Adipocyte (in vitro differentiated cells): ENCODE data around the gene CHN2.
A peak's percentile ranks its signal among the peaks of the same experiment; 100 is the strongest.

ENCODE experiments used
- DNase-seq: peaks from one replicate; pipeline ENCODE4 v3.0.0-alpha.2; 2015; ENCODE audit warnings: low read depth
- H3K27me3 ChIP-seq: replicated peaks from 2 replicates; pipeline ENCODE4 v1.7.0; 2013; ENCODE audit warnings: mild to moderate bottlenecking, low read length, moderate library complexity; ENCODE audit not compliant: control insufficient read depth, insufficient read depth
- H3K36me3 ChIP-seq: 2 replicates; pipeline ENCODE4 v1.7.0; 2013; ENCODE audit warnings: low read length, mild to moderate bottlenecking, moderate library complexity; ENCODE audit not compliant: control insufficient read depth, insufficient read depth, severe bottlenecking
- H3K4me1 ChIP-seq: 2 replicates; pipeline ENCODE4 v1.7.0; 2013; ENCODE audit warnings: mild to moderate bottlenecking, low read length, moderate library complexity; ENCODE audit not compliant: control insufficient read depth, insufficient read depth
- H3K4me3 ChIP-seq: 2 replicates; pipeline ENCODE4 v1.7.0; 2013; ENCODE audit warnings: mild to moderate bottlenecking, low read length, moderate library complexity
- H3K9ac ChIP-seq: 2 replicates; pipeline ENCODE4 v1.7.0; 2013; ENCODE audit warnings: mild to moderate bottlenecking, low read length, moderate library complexity
- H3K9me3 ChIP-seq: 2 replicates; pipeline ENCODE4 v1.7.0; 2013; ENCODE audit warnings: mild to moderate bottlenecking, low read length, moderate library complexity; ENCODE audit not compliant: control insufficient read depth

The CHN2 gene

DNA sequence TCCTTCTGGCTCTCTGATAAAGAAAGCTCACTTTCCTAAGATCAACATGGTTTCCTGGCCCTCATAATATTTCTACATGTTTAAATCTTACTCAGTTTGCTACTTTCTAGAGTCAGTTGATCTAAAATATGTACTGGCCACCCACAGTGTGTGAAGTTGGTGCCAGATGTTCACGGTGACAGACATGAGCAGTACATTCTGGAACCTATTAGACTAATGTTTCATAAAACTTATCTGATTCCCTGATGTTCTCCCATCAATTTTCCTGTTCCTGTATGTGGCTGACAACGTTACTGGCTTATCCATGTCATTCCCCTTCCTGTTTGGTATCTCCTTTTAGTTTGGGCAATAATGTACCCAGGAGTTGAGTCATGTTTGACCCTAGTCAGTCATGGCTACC lies 34.5 kb upstream of the CHN2 start:
- Histone ChIP-seq H3K9me3 (no peaks in the 10 kb centered on the region), H3K4me3 (no peak overlapping the region), H3K27me3 (no peaks in the 10 kb centered on the region), H3K4me1 (no peaks in the 10 kb centered on the region), H3K36me3 (no peaks in the 10 kb centered on the region), H3K9ac (no peak overlapping the region)
- no peak for DNase-seq

DNA sequence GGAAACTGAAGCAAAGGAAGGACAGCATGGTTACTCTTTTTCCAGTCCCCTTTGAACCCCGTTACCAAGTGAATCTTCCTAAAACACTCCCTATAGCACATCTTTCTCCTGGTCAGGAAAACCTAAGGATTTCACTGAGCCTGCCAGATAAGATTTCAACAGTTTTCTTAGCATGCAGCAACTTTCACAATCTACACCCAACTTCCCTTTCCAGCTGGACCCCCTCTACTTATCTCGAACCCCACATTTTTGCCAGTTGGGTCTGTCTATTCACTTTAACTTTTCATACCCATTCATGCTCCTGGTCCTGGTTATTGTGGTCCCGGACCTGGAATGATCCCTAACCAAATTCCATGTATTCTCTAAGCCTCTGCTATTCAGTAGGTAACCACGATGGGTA lies 33.3 kb upstream of the CHN2 start:
- Histone ChIP-seq H3K9ac (no peak overlapping the region), H3K9me3 (peaks cover 9% of the 10 kb centered on the region), H3K4me3 (no peak overlapping the region), H3K27me3 (no peaks in the 10 kb centered on the region), H3K36me3 (no peaks in the 10 kb centered on the region), H3K4me1 (no peaks in the 10 kb centered on the region)
- no peak for DNase-seq

DNA sequence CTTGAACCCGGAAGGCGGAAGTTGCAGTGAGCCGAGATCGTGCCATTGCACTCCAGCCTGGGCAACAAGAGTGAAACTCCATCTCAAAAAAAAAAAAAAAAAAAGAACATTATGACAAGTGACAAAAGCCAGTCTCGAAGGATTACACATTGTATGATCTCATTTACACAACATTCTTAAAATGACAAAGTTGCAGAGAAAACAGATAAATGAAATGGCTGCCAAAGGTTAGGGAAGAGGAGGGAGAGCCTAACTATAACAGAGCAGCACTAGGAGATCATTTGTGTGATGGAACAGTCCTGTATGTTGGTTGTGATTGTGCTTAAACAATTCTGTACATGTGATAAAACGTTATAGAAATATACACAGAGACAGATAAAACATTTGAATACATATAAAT lies 32.0 kb upstream of the CHN2 start:
- H3K4me1 ChIP-seq, result no peaks in the 10 kb centered on the region
- DNase-seq, result no peak
- H3K9ac ChIP-seq, result no peak overlapping the region
- H3K9me3 ChIP-seq, result peaks cover 9% of the 10 kb centered on the region
- H3K27me3 ChIP-seq, result no peaks in the 10 kb centered on the region
- H3K36me3 ChIP-seq, result no peaks in the 10 kb centered on the region
- H3K4me3 ChIP-seq, result no peak overlapping the region

DNA sequence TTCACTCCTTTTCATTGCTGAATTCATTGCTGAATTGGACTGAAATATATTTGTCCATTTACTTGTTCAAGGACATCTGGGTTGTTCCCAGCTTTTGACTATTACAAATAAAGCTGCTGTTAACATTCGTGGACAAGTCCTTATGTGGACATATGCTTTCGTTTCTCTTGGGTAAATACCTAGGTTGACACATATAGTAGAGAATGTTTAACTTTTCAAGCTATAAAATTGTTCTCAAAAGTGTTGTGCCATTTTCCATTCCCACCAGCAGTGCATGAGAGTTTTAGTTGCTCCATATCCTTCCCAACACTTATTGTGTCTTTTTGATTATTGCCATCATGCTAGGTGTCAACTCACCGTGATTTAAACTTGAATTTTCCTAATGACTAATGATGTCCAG lies 30.7 kb upstream of the CHN2 start:
- Histone ChIP-seq H3K9me3 (peaks cover 9% of the 10 kb centered on the region), H3K36me3 (no peaks in the 10 kb centered on the region), H3K9ac (no peak overlapping the region), H3K27me3 (no peaks in the 10 kb centered on the region), H3K4me1 (no peaks in the 10 kb centered on the region), H3K4me3 (no peak overlapping the region)
- DNase-seq, result no peak

DNA sequence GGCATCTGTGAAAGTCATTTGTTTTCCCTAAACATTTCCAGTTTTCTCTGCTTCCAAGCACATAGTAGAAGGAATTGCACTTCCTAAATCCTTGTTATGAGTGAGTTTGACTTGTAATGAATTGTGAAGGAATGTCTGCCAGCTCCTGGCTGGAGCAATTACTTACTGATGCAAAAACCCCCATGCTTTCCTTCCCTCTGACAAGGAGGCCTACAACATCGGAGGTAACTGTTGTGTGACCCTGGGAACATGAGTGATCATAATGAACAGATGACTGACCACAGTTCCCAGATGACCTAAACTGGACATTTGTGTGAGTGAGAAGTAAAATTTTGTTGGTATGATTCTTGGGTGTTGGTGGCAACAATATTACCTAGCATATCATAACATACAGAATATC lies 26.9 kb upstream of the CHN2 start:
- H3K27me3 ChIP-seq, result no peaks in the 10 kb centered on the region
- H3K9ac ChIP-seq, result no peak overlapping the region
- no peak overlapping the region for H3K4me3 ChIP-seq
- H3K9me3 ChIP-seq, result peaks cover 9% of the 10 kb centered on the region
- no peaks in the 10 kb centered on the region for H3K4me1 ChIP-seq
- H3K36me3 ChIP-seq, result no peaks in the 10 kb centered on the region
- DNase-seq, result no peak

- no peak overlapping the region for H3K9ac ChIP-seq
- no peak for DNase-seq
- H3K27me3 ChIP-seq, result no peaks in the 10 kb centered on the region
Measured at GRCh38 chr7:29170781-29171180, 23.8 kb upstream of the CHN2 start.

GRCh38 chr7:29173458-29173857 lies 21.1 kb upstream of the CHN2 start:
- Histone ChIP-seq H3K4me3 (no peak overlapping the region), H3K27me3 (no peaks in the 10 kb centered on the region), H3K4me1 (no peaks in the 10 kb centered on the region), H3K36me3 (no peaks in the 10 kb centered on the region), H3K9me3 (no peaks in the 10 kb centered on the region), H3K9ac (no peak overlapping the region)
- no peak for DNase-seq

More at GRCh38 chr7:29170781-29171180, 23.8 kb upstream of the CHN2 start:
- H3K36me3 ChIP-seq, result no peaks in the 10 kb centered on the region
- H3K4me3 ChIP-seq, result no peak overlapping the region
- H3K9me3 ChIP-seq, result peaks cover 4% of the 10 kb centered on the region
- no peaks in the 10 kb centered on the region for H3K4me1 ChIP-seq

DNA sequence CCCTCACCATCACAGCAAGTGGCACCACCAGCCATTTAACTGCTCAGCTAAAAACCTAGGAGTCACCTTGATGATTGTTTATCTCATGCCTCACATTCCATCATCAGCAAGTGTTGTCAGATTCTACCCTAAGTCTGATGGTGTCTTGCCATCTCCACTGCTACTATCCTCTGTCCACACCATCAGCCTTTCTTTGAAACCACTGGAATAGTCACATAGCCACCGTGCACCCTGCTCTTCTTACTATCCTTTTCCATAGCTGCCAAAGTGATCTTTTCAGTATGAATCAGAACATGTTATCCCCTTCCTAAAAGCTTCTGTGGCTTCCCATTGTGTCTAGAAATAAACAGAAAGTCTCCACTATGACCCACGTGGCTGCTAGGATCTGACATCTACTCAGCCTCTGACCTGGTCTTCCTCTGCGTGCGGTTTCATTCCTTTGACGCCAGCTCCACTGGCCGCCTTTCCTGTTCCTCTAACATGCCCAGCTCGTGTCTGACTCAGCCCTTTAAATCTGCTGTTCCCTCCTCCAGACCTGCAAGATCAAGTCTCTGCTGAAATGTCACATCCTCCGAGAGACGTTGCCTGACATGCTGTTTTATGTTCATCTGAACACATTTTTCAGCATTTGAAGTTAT lies 16.5 kb upstream of the CHN2 start:
- no peak for DNase-seq
- Histone ChIP-seq H3K4me3 (no peak overlapping the region), H3K27me3 (no peaks in the 10 kb centered on the region), H3K9me3 (no peaks in the 10 kb centered on the region), H3K36me3 (no peaks in the 10 kb centered on the region), H3K4me1 (no peaks in the 10 kb centered on the region), H3K9ac (no peak overlapping the region)

DNA sequence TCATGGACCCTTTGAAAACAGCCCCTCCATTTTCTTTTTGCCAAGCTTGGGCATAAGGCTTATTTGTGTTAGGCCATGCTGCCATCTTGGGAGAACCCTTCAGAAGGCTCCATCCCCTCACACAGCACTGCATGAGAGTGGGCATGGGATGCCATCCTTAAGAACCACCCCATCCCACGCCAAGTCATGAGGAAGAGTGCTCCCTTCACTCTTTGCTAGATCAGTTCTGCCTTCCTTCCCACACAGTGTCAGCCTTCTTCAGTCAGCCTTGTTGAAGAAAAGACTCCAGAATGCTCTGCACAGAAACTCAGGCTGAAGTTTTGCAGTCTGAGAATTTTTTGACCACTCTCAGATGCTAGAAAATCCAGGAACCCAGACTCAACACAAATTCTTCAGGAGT lies 15.5 kb upstream of the CHN2 start:
- no peaks in the 10 kb centered on the region for H3K27me3 ChIP-seq
- no peaks in the 10 kb centered on the region for H3K4me1 ChIP-seq
- no peaks in the 10 kb centered on the region for H3K36me3 ChIP-seq
- H3K9me3 ChIP-seq, result no peaks in the 10 kb centered on the region
- no peak overlapping the region for H3K4me3 ChIP-seq
- no peak overlapping the region for H3K9ac ChIP-seq
- no peak for DNase-seq

GRCh38 chr7:29184599-29184998 lies 10.0 kb upstream of the CHN2 start:
- no peak for DNase-seq
- Histone ChIP-seq H3K4me3 (no peak overlapping the region), H3K36me3 (no peaks in the 10 kb centered on the region), H3K9ac (no peak overlapping the region), H3K27me3 (no peaks in the 10 kb centered on the region), H3K9me3 (peaks cover 5% of the 10 kb centered on the region), H3K4me1 (no peaks in the 10 kb centered on the region)

GRCh38 chr7:29185613-29186012 lies 9.0 kb upstream of the CHN2 start:
- peaks cover 5% of the 10 kb centered on the region for H3K9me3 ChIP-seq
- H3K4me3 ChIP-seq, result no peak overlapping the region
- DNase-seq, result no peak
- no peaks in the 10 kb centered on the region for H3K36me3 ChIP-seq
- no peak overlapping the region for H3K9ac ChIP-seq
- H3K4me1 ChIP-seq, result no peaks in the 10 kb centered on the region
- H3K27me3 ChIP-seq, result peaks cover 8% of the 10 kb centered on the region

GRCh38 chr7:29189743-29190201 lies 4.8 kb upstream of the CHN2 start:
- peaks cover under 1% of the 10 kb centered on the region for H3K9me3 ChIP-seq
- peak; percentile 60 for DNase-seq
- H3K4me1 ChIP-seq, result no peaks in the 10 kb centered on the region
- no peaks in the 10 kb centered on the region for H3K36me3 ChIP-seq
- peaks cover 28% of the 10 kb centered on the region for H3K27me3 ChIP-seq
- H3K9ac ChIP-seq, result no peak overlapping the region
- no peak overlapping the region for H3K4me3 ChIP-seq
